ENCODE results near the gene SOX4.

Gene SOX4

GRCh38 chr6:21594416-21595281, 1.1 kb downstream of the SOX4 start:
- DNase-seq = no peak

GRCh38 chr6:21595285-21596144, 2.0 kb downstream of the SOX4 start:
- peak; percentile 37 for DNase-seq

GRCh38 chr6:21596145-21596948, 2.8 kb downstream of the SOX4 start:
- peak; percentile 66 for DNase-seq

- peak; percentile 66 for DNase-seq
Observed at GRCh38 chr6:21596949-21597682, 3.6 kb downstream of the SOX4 start.

- DNase-seq = no peak
Observed at GRCh38 chr6:21597801-21598673, 4.5 kb downstream of the SOX4 start.

- no peak for DNase-seq
Observed at GRCh38 chr6:21598674-21599023, 5.1 kb downstream of the SOX4 start.

GRCh38 chr6:21599051-21599696, 5.6 kb downstream of the SOX4 start:
- no peak for DNase-seq

GRCh38 chr6:21601339-21601923, 7.9 kb downstream of the SOX4 start:
- no peak for DNase-seq

GRCh38 chr6:21601932-21602390, 8.4 kb downstream of the SOX4 start:
- DNase-seq = no peak

GRCh38 chr6:21603082-21603952, 9.8 kb downstream of the SOX4 start:
- no peak for DNase-seq

GRCh38 chr6:21604081-21604480, 10.5 kb downstream of the SOX4 start:
- no peak for DNase-seq

- no peak for DNase-seq
Observed at GRCh38 chr6:21605166-21605565, 11.6 kb downstream of the SOX4 start.

- no peak for DNase-seq
Observed at GRCh38 chr6:21608601-21609000, 15.1 kb downstream of the SOX4 start.

- no peak for DNase-seq
Observed at GRCh38 chr6:21609881-21610329, 16.4 kb downstream of the SOX4 start.

GRCh38 chr6:21610341-21610740, 16.8 kb downstream of the SOX4 start:
- no peak for DNase-seq

- no peak for DNase-seq
Observed at GRCh38 chr6:21611485-21611884, 17.9 kb downstream of the SOX4 start.

- no peak for DNase-seq
Observed at GRCh38 chr6:21612067-21612745, 18.7 kb downstream of the SOX4 start.

- DNase-seq = no peak
Observed at GRCh38 chr6:21613809-21614208, 20.3 kb downstream of the SOX4 start.

- no peak for DNase-seq
Observed at GRCh38 chr6:21614226-21614625, 20.7 kb downstream of the SOX4 start.

Data from NCI-H774 (cell line).